NCI-H774 (cell line): ENCODE data around the gene CALML3.

Experiments
- DNase-seq: peaks from one replicate; lab custom pipeline; 2025; lab: John Stamatoyannopoulos, UW

CALML3 gene

DNA sequence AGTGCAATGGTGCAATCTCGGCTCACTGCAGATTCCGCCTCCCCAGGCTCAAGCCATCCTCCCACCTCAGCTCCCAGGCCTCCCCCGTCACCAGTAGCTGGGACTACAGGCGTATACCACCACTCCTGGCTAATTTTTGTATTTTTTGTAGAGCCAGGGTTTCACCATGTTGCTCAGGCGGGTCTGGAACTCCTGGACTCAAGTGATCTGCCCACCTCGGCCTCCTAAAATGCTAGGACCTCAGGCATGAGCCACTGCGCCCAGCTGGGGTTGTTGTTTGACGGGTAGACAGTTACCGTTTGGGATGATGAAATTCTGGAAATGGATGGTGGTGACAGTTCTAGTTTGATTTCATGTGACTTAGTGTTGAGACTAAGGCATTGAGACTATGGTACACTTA is 15.3 kb downstream of the CALML3 start:
- no peak for DNase-seq

DNA sequence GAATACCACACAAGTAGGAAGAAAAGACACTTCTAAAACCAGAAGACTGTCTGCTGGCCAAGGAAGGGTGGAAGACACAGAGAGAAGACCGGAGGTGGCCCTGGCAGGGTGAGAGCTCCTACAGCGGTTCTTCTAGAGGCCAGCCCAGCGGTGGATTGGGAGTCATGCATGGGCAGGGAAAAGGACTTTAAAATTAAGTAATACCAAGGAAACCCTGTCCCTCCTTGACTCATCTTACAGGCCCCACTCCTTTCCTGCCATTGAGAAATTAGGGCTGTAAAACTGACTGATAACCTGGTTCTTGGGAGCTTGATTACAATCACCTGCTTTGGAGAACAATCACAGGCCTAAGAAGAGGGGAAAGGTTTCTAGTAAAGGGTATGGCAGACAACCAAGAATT is 16.1 kb downstream of the CALML3 start:
- DNase-seq = no peak

DNA sequence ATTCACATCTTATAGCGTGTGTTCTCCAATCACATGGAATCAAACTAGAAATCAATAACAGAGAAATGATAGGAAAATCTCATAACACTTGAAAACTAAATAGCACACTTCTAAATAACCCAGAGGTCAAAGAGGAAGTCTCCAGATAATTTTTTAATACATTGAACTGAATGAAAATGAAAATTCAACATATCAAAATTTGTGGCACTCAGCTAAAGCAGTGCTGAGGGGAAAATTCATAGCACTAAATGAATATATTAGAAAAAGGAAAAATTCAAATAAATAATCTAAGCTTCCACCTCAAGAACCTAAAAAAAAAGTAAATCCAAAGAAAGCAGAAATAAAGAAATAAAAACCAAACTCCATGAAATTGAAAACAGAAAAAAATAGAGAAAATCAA is 17.3 kb downstream of the CALML3 start:
- no peak for DNase-seq

- DNase-seq = no peak
Measured at GRCh38 chr10:5543623-5544022, 18.9 kb downstream of the CALML3 start.

DNA sequence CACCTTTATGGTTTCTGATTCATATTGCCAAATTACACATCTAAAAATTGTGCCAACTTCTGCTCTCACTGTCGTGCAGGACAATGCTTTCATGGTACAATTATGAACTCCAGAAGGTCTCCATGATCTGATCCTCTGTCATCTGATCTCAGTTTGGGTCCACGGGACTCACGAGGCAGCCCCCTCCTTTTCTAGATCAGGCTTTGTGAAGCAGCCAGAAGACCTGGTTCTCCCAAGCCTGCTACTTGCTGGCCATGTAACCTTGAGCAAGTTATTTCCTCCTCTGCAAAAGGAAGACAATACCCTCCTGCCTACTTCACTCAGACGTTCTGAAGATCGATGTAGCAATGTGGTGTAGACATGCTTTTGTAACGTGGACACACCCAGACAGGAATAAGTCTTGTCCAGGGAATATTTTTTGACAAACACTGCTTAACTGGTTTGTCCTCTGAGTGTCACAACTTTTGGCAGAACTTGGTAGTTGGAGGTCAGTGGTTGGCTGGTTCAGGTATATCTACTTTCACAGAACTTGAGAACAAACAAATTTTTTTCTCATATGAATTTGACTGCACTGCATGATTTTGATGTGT is 19.6 kb downstream of the CALML3 start:
- no peak for DNase-seq

DNA sequence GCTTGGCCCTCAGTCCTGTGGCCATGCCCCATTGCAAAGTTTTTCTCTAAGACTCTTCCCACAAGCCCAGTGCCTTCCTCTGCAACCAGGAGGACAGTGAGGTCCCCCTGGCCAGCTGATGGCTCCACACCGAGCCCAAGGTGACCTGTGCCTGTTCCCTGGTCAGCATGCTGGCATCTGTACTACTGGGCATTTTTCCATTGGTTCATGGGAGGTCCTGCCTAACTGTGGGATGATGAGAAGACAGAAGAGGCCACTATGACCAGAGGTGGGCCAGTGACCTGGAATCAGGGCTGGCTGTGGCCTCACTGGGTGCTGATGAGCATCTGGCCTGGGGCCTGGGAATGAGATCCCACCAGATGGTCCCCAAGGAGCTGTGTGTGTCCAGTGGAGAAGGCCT is 20.2 kb downstream of the CALML3 start:
- DNase-seq = no peak

GRCh38 chr10:5545426-5545777 is 20.6 kb downstream of the CALML3 start:
- no peak for DNase-seq

- DNase-seq = peak; percentile 26
Measured at GRCh38 chr10:5545778-5546710, 21.3 kb downstream of the CALML3 start.

GRCh38 chr10:5546891-5547680 is 22.3 kb downstream of the CALML3 start:
- DNase-seq = peak; percentile 45

DNA sequence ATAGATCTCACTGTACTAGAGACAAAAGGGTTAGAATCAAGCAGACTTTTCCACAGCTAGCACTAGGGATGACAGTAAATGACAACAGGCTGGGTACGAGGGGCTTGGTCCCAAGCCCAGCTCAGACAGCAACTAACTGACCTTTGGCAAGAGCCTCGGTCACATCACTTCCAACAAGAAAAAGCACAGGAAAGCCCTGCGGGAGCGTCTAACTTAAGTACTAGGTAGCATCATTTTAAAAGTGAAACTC is 22.8 kb downstream of the CALML3 start:
- no peak for DNase-seq

GRCh38 chr10:5547931-5548660 is 23.3 kb downstream of the CALML3 start:
- peak; percentile 29 for DNase-seq

- DNase-seq = no peak
Measured at GRCh38 chr10:5549462-5550249, 24.9 kb downstream of the CALML3 start.

GRCh38 chr10:5550250-5550545 is 25.4 kb downstream of the CALML3 start:
- DNase-seq = no peak

DNA sequence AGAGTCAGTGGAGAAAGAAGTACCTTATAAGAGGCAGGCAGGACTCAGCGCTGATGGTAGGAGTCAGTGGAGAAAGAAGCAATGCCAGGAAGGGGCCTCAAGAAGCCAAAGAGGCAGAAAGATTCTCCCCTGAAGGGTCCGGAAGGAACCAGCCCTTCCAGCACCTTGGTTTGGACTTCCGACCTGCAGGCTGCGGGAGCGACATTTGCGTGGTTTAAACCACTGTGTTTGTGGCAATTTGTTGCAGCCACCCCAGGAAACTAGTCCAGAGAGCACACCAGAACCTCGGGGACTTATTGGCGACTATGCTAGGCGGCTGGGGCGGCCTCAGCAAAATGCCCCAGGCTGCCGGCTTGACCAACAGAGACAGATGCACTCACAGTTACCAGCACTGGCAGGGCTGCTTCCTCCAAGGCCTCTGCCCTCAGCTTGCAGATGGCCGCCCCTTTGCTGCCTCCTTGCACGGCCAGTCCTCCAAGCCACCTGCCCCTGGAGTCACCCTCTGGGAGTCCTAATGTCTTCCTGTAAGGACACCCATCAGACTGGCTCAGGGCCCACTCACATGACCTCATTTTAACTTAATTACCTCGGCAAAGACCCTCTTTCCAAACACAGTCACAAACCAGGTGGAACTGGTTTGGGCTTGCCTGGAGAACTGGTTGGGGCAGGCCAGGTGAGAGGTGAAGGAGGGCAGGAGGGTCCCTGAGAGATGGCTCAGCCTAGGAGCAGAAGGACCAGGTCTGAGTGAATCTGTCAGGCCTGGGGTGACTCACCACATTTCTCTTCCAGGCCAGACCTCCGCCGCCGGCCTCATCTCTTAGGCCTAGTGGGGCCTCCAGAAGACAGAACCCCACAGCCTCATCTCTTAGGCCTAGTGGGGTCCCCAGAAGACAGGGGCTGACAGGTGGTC is 26.1 kb downstream of the CALML3 start:
- no peak for DNase-seq

DNA sequence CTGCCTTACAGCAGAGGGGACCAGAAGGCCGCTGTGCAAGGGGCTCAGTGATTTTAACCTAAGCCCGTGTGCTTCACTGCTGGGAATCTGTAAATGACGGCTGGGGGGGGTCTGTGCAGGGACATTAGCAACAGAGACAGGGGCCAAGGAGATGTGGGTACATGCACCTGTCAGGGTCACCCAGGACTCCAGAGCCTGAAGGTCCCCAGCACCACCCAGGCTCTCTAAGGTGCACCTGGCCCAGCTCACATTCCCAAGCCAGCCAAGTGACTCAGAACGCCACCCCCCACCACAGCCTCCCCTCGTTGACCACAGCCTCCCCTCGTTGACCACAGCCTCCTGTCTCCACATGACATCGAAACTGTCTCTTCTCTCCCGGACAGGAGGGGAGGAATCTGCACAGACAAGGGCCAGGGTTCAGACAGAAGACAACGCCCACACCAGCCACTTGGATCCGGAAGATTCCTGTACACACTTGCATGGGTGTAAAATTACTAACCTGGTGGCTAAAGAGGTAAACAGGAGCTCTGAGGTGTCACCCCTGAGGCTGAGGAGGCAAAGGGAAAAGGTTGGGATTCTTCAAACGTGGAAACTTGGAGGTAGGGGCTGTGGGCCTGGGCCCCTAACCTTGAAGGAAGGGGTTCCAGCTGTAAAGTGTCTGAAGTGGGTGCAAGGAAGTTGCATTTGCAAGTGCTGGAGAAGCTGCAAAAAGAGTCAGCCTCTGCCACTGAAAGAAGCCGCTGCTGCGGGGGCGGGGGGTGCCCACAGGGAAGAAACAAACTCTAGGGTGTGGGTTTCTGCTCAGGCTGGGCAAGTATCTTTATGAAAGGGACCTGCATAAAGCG is 27.0 kb downstream of the CALML3 start:
- no peak for DNase-seq

GRCh38 chr10:5552376-5553321 is 27.9 kb downstream of the CALML3 start:
- no peak for DNase-seq

GRCh38 chr10:5553400-5554170 is 28.8 kb downstream of the CALML3 start:
- DNase-seq = no peak

DNA sequence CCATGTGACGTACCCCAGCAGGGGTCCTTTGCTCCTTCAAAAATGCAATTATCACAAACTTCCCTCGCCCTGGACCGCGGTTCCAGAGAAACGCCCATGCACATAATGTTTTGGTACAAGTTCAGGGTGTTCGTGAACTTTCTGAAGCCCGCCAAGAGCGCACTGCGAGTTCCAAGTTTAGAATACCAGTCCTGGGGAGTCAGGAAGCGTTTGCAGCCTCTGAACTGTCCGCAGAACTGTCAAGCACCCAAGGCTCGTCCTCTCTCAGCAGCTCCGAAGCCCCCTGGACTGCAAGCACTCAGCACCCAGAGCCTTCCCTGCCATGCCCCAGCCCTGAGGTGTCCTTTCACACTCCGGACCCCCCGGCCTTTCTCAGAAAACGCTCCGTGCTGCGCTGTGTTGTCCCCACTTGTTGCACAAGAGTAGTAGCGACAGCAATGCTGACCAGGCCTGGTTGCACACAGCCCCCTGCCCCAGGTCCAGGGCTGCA is 30.3 kb downstream of the CALML3 start:
- DNase-seq = no peak
